ENCODE data around the gene ASB7. TPM values are rescaled to one million over a fixed set of nuclear protein-coding genes. Genes with fewer than 3 reads are reported as not detected.

The ASB7 gene
- total and polyA plus RNA-seq, 2 experiments from 2014 or later, result 10.3 to 17.5 TPM

DNA sequence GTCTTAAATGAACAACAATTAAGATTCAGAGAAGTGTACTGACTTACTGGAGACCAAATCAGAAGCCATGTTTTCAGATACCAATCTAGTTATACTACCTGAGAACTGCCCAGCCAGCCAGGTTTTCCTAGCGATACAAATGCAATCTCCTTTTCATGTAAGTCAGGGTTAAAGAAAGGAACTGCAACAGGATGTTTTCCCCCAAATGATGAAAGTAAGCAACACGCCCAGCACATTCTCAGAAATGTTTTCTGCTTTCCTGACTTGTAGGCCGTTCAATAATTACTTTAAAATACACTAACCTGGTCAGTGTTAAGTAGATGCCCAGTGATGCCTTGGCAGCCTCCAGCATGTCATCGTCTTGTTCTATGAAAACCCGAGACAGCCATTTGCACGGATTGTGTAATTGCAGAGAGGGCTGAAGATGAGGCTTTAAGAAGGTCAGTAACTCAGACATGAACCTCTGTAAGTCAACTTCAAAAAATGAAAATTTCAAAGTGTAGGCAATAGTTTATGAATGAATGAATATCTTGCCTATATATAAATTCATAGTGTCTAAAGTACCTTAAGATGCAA lies 30.7 kb upstream of the ASB7 start:
- 96% methylated on average over 6 of the region's 6 CpGs for WGBS (ENCODE audit: low lambda C conversion rate, missing lambda C conversion rate)
- no peaks in the 10 kb centered on the region for H3K36me3 ChIP-seq (replicated peaks; ENCODE audit: insufficient read depth, low read depth)
- no peak overlapping the region for H3K27ac ChIP-seq

DNA sequence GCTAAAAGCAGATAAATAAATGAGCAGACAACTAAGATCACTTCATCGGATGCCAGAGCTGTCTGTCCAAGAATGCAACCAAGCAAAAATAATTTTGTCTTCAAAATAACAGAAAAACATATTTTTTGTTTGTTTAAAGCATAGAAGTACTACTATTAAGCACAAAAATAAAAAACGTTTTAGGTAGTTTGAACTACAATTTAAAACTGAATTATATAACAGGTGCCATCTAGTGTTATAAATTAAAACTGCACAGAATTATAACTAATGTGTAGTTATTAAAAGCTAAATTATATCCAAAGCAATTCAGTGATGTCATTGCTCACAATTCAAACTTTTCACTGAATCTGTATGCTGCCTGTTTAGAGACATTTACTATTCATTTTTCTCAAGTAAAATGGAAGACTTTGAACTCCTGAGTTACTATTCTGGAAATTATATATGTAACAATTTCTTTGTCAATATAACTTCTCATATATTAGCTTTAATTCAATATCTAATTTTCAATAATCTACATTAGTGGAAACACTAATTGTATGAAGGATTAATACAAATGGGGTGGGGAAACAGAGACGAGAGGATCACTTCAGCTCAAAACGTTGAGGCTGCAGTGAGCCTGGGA lies 29.9 kb upstream of the ASB7 start:
- Histone ChIP-seq H3K27ac (no peak overlapping the region), H3K9me3 (ENCODE audit: low read depth) (no peaks in the 10 kb centered on the region)
- WGBS (ENCODE audit: low lambda C conversion rate, missing lambda C conversion rate), result 79% methylated on average over 4 of the region's 4 CpGs

More for the DNA sequence above, 30.7 kb upstream of the ASB7 start:
- no peak for DNase-seq (ENCODE audit: low spot score)
- no peaks in the 10 kb centered on the region for H3K4me1 ChIP-seq (ENCODE audit: insufficient read depth)
- no peak overlapping the region for H2AFZ ChIP-seq
- no peaks in the 10 kb centered on the region for H3K27me3 ChIP-seq
- no peaks in the 10 kb centered on the region for H3K79me2 ChIP-seq
- no peak overlapping the region for H3K4me2 ChIP-seq
- TF ChIP-seq EZH2phosphoT487 (IDR thresholded peaks at IDR 0.05; ENCODE audit: low read depth, severe bottlenecking, unreplicated experiment) (no peak), EZH2 (IDR thresholded peaks at IDR 0.05; ENCODE audit: borderline replicate concordance) (no peak)
- TF ChIP-seq, protein P1, sequence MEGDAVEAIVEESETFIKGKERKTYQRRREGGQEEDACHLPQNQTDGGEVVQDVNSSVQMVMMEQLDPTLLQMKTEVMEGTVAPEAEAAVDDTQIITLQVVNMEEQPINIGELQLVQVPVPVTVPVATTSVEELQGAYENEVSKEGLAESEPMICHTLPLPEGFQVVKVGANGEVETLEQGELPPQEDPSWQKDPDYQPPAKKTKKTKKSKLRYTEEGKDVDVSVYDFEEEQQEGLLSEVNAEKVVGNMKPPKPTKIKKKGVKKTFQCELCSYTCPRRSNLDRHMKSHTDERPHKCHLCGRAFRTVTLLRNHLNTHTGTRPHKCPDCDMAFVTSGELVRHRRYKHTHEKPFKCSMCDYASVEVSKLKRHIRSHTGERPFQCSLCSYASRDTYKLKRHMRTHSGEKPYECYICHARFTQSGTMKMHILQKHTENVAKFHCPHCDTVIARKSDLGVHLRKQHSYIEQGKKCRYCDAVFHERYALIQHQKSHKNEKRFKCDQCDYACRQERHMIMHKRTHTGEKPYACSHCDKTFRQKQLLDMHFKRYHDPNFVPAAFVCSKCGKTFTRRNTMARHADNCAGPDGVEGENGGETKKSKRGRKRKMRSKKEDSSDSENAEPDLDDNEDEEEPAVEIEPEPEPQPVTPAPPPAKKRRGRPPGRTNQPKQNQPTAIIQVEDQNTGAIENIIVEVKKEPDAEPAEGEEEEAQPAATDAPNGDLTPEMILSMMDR (IDR thresholded peaks at IDR 0.05; ENCODE audit: poor library complexity), result no peak
- no peaks in the 10 kb centered on the region for H3K9me2 ChIP-seq (replicated peaks; ENCODE audit: insufficient read depth)
- no peak overlapping the region for H3K4me3 ChIP-seq
- H4K20me1 ChIP-seq (ENCODE audit: insufficient read depth, poor library complexity, severe bottlenecking), result no peaks in the 10 kb centered on the region
- no peaks in the 10 kb centered on the region for H3K9me3 ChIP-seq (ENCODE audit: low read depth)

DNA sequence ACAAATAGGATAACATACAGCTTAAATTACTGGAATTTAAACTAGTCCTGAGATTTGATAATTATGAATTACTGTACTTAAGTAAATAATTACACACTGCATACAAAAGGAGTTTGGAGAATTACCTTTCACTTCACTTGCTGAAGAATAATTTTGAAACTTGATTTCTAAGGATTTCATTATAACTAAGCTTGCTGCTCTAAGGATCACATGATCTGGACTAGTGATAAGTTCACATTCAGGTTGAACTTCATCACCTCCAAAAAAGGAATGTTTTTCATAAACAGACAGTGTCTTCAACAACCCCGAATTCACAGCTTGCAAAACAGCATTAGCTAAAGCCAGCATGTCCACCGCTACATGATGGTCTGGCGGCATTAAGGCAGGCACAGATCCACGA lies 28.9 kb upstream of the ASB7 start:
- no peaks in the 10 kb centered on the region for H3K9me2 ChIP-seq (replicated peaks; ENCODE audit: insufficient read depth)
- DNase-seq (ENCODE audit: low spot score), result no peak
- H3K36me3 ChIP-seq (replicated peaks; ENCODE audit: insufficient read depth, low read depth), result no peaks in the 10 kb centered on the region
- H3K4me1 ChIP-seq (ENCODE audit: insufficient read depth), result no peaks in the 10 kb centered on the region
- TF ChIP-seq, protein P1 (IDR thresholded peaks at IDR 0.05; ENCODE audit: poor library complexity), result no peak
- TF ChIP-seq EZH2phosphoT487 (IDR thresholded peaks at IDR 0.05; ENCODE audit: low read depth, severe bottlenecking, unreplicated experiment), result no peak
- TF ChIP-seq EZH2 (IDR thresholded peaks at IDR 0.05; ENCODE audit: borderline replicate concordance), result no peak
- no peaks in the 10 kb centered on the region for H4K20me1 ChIP-seq (ENCODE audit: insufficient read depth, poor library complexity, severe bottlenecking)
- H3K27me3 ChIP-seq, result no peaks in the 10 kb centered on the region
- H3K79me2 ChIP-seq, result no peaks in the 10 kb centered on the region
- 88% methylated on average over 4 of the region's 4 CpGs for WGBS (ENCODE audit: low lambda C conversion rate, missing lambda C conversion rate)
- no peak overlapping the region for H3K4me3 ChIP-seq
- no peak overlapping the region for H3K27ac ChIP-seq
- no peak overlapping the region for H3K4me2 ChIP-seq
- no peak overlapping the region for H2AFZ ChIP-seq
- no peaks in the 10 kb centered on the region for H3K9me3 ChIP-seq (ENCODE audit: low read depth)

More for the DNA sequence above, 29.9 kb upstream of the ASB7 start:
- Histone ChIP-seq H3K4me2 (no peak overlapping the region), H3K27me3 (no peaks in the 10 kb centered on the region), H3K4me1 (ENCODE audit: insufficient read depth) (no peaks in the 10 kb centered on the region), H3K4me3 (no peak overlapping the region), H3K79me2 (no peaks in the 10 kb centered on the region), H2AFZ (no peak overlapping the region), H3K36me3 (replicated peaks; ENCODE audit: insufficient read depth, low read depth) (no peaks in the 10 kb centered on the region), H3K9me2 (replicated peaks; ENCODE audit: insufficient read depth) (no peaks in the 10 kb centered on the region), H4K20me1 (ENCODE audit: insufficient read depth, poor library complexity, severe bottlenecking) (no peaks in the 10 kb centered on the region)
- TF ChIP-seq, protein P1 (IDR thresholded peaks at IDR 0.05; ENCODE audit: poor library complexity), result peak; percentile 58
- no peak for TF ChIP-seq EZH2 (IDR thresholded peaks at IDR 0.05; ENCODE audit: borderline replicate concordance)
- peak; percentile 11 for DNase-seq (ENCODE audit: low spot score)

Measured in hepatocyte (in vitro differentiated cells).